HG02571 (cell line): Measurements from ENCODE around the gene KLC3.

ENCODE experiments used
- ATAC-seq: cut with Tn5 transposase; IDR thresholded peaks from one replicate; pipeline ENCODE4 v1.9.1; 2021; ENCODE audit warnings: mild to moderate bottlenecking, moderate library complexity; ENCODE audit not compliant: unreplicated experiment

The KLC3 gene

DNA sequence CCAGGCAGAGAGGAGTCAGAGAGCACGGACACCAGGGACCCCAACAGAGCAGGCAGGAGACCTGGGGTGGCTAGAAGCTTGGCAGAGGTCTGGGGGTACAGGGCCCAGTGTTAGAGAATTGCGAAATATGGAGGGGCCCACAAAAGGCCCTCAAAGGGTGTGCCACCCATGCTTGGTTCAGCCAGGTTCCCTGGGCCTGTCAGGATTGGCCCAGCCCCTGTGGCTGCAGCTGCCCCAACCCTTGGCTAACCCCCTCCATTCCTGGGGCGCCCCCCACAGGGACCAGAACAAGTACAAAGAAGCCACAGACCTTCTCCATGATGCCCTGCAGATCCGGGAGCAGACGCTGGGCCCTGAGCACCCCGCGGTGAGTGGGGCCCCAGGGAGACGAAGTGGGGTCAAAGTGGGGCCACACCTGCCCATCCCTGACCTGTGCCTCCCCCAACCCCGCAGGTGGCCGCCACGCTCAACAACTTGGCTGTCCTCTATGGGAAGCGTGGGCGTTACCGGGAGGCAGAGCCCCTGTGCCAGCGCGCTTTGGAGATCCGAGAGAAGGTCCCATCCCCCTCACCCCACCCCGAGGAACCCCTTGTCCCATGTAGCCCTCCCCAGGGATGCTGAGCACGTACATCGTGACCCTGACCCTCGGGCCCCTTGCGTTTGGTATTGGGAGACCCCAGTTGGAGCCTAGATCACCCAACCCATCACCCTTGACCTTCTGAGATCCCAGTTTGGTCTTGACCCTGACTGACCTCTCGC lies 8.0 kb downstream of the KLC3 start:
- no peak for ATAC-seq

DNA sequence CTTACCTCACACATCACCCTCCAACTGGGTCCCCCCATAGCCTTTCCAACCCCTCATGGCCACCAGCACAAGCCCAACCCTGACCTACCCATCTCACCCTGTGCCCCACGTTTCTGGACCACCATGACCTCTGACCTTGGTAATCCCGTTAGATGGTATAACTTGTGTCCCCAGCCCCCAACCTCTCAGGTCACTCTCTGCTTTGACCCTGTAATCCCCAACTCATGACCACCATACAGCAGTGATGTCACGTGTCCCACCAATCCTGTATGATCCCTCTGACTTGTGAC lies 8.5 kb downstream of the KLC3 start:
- ATAC-seq: no peak

DNA sequence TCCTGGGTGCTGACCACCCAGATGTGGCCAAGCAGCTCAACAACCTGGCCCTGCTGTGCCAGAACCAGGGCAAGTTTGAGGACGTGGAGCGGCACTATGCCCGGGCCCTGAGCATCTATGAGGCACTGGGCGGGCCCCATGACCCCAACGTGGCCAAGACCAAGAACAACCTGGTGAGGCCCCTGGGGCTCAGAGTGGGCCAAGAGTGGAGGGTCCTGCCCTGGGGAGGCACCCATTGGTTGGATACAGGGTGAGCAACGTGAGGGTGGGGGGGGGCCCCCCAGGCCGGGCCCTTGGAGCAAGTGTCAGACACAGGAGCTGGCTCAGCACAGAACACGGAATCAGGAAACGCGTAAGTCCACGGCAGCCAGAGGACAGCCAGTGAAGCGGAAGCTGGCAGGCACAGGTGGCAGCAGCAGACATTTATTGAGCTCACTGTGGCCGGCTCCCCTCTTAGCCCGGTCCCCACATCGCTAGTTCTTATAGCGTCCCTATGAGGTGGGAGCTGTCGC lies 8.9 kb downstream of the KLC3 start:
- ATAC-seq: no peak

DNA sequence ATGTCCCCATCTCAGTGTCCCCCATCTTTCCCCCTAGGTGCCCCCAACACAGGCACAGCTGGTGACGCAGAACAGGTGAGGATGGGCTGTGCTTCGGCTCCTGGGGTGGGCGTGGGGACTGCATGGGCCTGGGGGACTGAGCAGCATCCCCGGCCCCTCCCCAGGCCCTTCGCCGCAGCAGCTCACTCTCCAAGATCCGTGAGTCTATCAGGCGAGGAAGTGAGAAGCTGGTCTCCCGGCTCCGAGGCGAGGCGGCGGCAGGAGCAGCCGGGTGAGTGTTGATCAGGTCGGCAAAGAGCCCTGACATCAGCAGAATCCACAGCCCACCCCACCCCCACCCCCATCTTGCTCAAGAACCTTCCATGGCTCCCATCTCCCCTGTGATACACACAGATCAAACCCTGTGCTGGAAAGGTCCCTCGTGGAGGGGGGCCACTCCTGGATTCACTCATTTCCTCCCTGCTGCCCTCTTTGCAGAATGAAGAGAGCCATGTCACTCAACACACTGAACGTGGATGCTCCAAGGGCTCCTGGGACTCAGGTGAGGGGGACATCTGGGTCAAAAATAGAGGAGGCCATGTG lies 10.0 kb downstream of the KLC3 start:
- ATAC-seq: no peak

DNA sequence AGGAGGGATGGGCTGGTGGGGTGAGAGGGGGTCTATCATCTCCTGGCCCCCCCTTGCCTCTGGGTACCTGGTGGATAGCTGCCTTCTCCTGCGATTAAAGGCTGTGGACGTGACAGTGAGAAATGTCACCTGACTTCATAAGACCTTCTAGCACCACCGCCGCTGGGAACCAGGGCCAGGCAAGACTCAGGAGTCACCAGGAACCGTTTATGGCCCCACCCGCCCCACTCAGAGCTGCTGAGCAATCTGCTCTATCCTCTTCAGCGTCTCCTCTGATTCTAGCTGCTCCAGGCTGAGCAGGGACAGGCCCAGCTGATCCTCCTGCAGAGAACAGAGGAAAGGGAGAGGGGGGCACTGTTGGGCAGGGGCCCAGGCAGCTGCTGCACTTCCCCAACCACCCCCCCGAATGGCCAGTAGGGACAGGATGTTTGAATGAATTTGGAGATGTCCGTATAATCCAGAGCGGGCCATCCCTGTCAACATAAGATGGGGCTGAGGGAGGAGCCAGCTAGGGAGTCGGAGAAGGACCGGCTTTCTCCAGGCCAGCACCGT lies 10.9 kb downstream of the KLC3 start:
- no peak for ATAC-seq

DNA sequence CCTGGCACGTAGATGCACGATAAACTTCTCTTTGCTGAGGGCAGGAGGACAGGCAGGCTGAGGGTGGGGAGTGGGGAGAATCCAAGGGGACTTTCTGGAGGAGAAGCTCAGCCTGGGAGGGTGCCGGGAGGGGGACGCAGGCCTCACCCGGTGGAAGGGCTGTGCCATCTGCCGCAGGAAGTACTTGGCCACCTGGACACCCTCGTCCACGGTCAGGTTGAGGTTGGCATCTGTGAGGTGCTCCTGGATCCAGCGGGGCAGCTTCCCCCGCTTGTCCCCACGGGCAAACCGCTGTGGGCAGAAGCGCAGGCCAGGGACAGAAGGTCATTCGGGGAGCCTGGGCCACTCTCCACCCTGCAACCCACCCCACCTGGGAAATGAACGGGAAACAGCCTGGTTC lies 11.5 kb downstream of the KLC3 start:
- ATAC-seq: no peak

DNA sequence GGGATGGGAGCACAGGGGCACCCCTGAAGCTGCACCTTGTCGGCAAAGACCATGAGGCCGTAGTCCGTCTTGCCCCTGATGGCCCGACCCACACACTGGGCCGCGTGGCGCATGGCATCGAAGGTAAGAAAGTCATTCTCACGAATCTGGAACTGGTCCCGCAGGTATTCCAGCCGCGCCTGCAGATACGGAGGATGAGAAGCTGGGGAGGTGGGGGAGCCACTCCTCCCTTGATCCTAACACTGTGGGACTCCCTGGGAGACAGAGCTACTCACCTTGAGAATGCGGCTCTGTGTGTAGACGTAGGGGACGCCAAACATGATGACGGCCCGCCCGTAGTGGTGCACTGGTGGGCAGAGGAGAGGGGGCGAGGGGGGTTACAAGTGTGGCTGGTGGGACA lies 11.9 kb downstream of the KLC3 start:
- ATAC-seq: no peak

DNA sequence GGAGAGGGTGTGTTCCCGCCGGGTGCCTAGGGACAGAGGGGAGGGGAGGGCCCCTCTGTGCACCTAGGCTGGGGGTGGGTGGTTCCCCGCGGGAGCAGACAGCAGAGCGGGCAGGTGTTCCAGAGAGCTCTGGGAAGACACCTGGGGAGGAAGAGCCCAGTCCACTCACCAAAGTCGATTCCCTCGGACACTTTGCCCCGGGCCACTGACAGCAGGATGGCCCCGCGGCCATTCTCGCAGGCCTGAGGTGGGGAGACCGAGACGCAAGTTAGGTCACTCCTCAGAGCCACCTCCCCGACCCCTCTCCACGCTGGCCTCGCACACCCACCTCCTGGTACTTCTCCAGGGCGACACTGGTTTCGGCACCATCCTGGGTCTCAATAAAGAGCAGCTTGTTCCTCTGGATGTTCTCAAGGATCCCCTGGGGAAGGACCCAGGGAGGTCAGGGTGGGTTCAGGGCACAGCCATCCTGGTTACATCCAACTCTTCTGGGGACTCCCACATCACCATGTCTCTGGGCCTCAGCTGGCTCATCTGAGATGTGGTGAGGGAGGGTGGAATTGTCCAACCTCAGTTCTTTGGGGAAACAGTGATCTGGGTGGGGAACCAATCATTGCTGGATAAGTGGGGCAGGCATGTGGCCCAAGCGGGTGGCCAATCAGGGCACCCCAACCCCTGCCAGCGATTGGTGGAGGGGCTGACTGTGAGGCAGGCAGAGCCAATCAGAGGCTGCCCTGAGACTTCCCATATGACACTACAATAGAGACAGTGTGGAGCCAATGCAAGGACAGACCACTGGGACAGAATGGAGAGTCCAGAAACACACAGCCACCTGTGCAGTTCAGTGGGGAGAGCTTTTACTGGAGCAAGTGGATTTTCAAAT lies 12.6 kb downstream of the KLC3 start:
- ATAC-seq: no peak

DNA sequence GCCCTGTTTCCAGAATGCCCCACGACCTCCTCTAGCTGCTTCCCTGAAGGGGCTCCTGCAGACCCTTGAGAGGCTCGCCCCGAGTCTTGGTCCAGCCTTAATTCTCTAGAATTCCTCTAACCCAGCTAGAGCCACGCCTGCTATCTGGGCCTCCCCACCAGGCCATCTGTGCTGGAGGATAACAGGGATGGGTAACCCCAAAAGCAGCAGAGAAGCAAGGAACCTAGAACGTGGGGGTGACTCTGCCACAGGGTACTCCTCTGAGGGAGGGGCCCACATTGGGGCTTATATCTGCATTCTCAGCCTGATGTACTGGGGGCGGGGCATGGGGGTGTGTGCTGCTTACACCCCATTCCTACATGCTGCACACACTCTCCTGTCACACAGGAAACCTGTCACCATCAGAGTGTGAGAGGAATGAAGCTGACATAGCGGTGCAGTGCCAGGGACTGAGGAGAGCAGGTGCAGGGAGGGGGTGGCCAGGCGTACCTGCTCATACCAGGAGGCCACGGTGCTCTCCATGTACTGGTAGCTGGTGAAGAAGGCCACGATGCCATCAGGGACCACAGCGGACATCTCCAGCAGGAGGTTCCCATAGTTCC lies 13.8 kb downstream of the KLC3 start:
- ATAC-seq: no peak

DNA sequence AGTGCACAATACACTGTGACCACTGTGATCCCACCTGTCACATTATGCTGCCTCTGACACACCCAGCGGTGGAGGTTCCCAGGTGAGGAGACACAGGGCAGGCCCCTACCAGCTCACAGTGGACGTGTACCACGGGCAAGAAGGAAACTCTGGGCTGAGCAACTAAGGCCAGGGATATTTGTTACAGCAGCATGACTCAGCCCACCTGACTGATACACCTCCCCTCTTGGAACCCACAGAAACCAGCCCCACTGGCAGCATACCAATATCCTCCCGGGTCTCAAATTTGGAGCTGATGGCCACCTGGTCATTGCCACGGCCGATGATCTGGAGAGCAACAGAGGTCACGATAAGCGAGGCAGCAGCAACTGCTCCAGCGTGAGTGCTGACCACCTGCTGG lies 14.9 kb downstream of the KLC3 start:
- no peak for ATAC-seq

DNA sequence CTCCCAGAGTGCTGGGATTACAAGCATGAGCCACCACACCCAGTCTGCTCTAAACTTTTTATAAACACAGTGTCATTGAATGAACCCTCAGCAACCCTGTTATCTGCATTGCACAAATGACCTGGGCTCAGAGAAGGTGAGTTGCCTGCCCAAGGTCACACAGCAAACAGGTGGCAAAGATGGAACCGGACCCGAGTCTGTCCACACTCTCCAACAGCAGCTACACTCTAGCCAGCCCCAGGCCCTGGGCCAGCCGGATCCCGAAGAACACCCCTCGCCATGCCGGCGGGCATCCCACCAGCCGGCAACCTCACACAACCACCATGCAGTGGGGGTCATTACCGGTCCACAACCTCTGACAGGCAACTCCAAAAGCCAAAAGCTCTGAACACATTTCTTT lies 15.4 kb downstream of the KLC3 start:
- ATAC-seq: no peak

DNA sequence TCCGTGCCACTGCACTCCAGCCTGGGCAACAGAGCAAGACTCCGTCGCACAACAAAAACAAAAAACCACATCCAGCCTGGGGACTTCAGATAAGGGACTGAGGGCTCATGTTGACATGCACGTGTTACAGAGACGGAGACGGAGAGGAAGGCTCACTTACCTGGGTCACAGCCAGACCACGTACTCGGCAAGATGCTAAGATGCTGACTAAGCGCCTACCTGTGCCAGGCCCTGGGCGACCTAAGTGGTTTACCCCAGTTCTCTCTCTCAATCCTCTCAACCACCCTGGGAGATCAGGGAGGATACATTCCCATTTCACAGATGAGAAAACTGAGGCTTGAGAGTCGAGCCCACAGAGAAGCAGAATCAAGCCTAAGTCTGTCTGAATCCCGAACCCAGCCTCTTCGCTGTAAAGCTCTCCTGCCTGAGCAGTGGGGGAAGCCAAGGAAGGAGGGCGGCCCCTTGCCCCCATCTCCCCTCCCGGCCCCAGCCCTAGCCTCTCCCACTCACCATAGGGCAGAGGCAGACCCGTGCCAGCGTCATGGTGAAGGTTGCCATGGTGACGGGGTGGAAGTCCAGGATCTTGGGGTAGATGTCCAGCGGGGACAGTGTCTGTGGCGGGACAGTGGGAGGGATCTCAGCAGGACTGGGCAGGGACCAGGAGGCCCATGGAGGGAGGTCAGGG lies 16.4 kb downstream of the KLC3 start:
- ATAC-seq: no peak

DNA sequence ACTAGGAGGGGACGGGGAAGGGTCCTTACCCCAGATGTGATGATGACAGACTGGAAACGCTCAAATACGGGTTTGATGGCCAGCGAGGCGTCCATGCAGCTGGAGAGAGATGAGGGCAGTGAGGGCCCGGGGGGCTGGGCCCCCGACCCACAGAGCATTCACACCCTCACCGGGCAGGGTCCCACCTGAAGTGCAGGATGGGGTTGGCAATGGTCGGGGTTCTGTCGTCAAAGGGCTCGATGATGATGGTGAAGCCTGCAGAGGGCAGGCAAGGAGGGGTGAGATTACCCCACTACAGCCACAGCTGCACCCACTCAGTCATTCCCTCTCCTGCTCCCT lies 16.9 kb downstream of the KLC3 start:
- no peak for ATAC-seq

DNA sequence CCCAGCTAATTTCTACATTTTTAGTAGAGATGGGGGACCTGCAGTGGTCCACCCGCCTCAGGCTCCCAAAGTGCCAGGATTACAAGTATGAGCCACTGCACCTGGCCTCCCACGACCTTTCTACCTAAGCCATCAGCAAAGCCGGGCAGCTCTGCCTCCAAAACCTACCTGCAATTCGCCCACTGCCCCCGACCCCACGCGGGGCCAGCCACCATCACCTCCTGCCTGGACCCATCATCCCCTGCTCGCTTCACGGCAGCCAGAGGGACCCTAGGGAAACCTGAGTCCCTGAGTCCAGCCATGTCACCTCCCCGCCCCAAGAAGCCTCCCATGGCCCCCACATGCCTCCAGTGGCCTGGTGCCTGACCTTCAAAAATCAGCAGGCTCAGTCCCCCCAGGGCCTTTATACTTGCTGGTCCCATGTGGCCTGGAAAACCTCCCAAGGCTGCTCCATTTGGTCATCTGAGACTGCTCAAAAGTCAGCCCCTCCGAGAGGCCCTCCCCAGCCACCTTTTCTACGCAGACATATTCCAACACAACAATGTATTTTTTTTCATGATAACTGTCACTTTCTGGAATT lies 17.8 kb downstream of the KLC3 start:
- ATAC-seq: no peak

DNA sequence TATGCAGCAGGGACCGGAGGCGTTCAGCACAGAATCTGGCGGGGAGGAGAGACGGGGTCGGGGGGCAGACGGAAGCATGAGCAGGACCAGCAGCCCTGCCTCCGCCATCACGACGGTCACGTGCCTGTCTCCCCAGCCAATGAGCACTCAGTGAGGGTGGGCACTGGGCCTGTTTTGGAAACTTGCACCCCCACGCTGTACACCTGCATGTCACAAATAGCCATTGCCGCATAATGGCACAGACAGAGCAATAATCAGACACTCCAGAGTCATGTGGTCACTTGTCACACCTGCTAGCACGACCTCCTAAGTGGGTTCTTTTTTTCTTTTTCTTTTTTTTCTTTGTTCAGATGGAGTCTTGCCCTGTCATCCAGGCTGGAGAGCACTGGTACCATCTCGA lies 21.1 kb downstream of the KLC3 start:
- no peak for ATAC-seq

DNA sequence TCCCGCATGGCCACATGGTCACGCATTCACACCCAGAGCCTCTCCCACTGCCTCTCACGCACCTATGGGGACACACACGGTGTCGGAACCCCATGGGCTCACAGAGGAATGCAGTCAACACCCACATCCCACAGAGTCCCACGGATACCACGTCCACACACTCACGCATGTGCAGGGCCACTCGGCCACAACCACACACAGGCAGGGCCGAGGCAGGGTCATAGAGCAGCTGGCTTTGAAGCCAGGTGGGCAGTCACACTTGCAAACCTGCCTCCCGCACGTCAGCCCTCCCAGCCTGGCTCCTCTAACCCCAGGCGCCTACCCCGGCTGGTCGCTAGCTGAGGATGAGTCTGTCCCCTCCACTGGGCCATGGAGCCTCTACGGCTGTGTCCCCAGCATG lies 21.7 kb downstream of the KLC3 start:
- ATAC-seq: no peak

DNA sequence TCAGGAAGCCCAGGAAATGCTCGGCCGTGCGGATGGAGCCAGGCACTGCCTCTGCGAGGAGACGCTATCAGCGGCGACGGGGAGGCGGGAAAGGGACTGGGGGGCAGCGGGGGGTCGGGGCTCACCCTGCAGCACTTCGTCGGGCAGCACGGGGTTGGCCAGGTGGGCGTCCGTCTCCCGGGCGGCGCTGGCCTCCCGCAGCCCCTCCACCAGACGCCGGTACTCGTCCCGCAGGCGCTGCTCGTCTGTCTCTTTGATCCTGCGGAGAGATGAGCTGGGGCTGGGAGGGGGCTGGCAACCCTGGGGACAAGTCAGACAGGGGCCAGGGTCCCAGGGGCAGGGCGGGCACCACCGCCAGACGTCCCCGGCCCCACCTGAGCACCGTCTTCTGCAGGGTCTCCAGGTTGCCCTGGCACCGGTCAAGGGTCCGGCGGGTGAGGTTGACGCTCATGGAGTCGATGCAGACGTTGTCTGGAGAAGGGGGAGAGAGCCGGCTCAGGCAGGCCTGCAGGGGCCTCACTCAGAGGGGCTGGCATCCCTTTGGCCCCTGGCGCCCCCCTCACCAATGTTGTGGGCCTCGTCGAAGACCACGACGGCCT lies 23.4 kb downstream of the KLC3 start:
- no peak for ATAC-seq

DNA sequence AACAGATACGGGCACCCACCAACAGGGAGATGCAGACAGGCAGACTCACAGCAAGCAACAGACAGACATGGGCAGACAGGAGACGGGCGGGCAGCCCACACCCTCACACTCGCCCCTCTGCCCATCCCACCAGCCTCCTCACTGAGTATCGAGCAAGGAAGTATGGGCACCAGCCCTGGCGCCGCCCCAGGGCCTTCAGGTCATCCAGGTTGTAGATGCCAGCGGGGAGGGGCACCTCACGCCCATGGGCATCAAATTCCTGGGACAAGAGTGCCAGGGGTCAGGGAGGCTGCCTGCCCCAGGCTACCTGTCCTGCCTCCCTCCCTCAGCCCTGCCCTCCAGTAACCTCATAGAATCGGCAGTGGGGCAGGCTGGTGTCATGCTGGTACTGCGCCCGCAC lies 24.1 kb downstream of the KLC3 start:
- ATAC-seq: no peak

DNA sequence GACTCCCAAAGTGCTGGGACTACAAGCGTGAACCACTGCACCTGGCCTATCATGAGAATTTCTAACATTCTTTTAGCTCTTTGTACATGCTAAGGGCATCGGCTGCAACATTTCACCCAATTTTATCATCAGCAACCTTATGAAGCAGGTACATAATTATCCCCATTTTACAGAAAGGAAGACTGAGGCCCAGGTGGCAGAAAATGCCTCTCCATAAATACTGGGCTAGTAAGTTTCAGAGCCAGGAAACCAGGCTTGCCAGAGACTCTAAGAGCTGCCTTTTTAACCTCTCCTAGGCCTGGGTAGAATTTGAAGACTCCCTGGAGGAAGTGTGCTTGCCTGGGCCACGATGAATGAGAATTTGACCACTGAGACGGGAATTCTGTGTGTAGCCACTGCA lies 27.6 kb downstream of the KLC3 start:
- no peak for ATAC-seq

DNA sequence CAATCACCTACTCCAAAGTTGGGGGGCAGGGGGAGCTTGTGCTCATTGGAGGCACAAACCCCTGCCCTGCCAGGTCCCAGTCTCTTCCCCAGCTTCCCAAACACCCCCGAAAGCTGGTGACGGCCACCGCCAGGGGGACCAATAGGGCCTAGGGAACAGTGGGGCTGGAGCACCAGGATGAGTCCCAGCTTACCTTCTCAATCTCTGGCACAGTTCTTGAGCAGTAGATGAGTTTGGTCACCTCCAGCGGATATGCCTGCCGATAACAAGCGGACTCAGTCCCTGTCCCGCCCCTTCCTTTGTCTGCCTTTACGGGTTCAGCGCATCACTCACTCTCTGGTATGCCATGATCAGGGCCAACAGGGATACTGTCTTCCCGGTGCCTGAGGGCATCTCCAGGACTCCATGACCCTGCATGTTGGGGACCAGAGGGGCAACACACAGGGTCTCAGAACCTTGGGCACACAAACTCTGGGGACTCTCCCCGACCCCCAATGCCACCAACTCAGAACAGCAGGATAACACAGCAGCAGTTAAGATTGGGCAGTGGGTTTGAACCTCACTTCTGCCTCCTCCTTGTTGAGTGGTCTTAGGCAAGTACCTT lies 28.3 kb downstream of the KLC3 start:
- ATAC-seq: no peak
